Left ventricle myocardium inferior (tissue), 1 donor: ENCODE data around the gene FRMD6. TPM values are rescaled to one million over a fixed set of nuclear protein-coding genes. Genes with fewer than 3 reads are reported as not detected.

Source experiments
- DNase-seq: peaks from one replicate; pipeline ENCODE4 v3.0.0-alpha.2; 2020
- H3K27ac ChIP-seq: fragments of 200-600 bp; replicated peaks from 2 replicates; pipeline ENCODE4 v1.8.0; 2021
- H3K27me3 ChIP-seq: fragments of 200-600 bp; 2 replicates; pipeline ENCODE4 v1.8.0; 2021; ENCODE audit warnings: low read depth
- H3K36me3 ChIP-seq: fragments of 200-600 bp; 2 replicates; pipeline ENCODE4 v1.8.0; 2021
- H3K4me1 ChIP-seq: fragments of 200-600 bp; 2 replicates; pipeline ENCODE4 v1.8.0; 2021
- H3K4me3 ChIP-seq: fragments of 200-600 bp; 2 replicates; pipeline ENCODE4 v1.8.0; 2021; ENCODE audit warnings: mild to moderate bottlenecking, moderate library complexity
- H3K9me3 ChIP-seq: fragments of 200-600 bp; replicated peaks from 2 replicates; pipeline ENCODE4 v1.8.0; 2021
- intact Hi-C: fragments of 100-400 bp; cut with micrococcal nuclease; formaldehyde crosslinking; loops from one replicate; pipeline ENCODE4 v1.11.0; 2022
- total RNA-seq: library from RNA; stranded (reverse); fragmentation: NEBNext Ultra II Directional; extraction: Animal tissue kit (Norgen Biotek cat#: 25700); gene quantifications from one replicate; pipeline ENCODE4 v1.2.1, GENCODE V29; 2021
- TF ChIP-seq, protein P1 (sequence below): fragments of 200-600 bp; IDR thresholded peaks from 2 replicates; pipeline ENCODE4 v1.8.0; 2021; ENCODE audit warnings: antibody characterized with exemption, mild to moderate bottlenecking, borderline replicate concordance
- donor health status: DM: no; HTN: yes; CAD: no; lungs with severe emphysema.

The FRMD6 gene
- total RNA-seq, 1 donor from 2014 or later = 7.7 TPM

DNA sequence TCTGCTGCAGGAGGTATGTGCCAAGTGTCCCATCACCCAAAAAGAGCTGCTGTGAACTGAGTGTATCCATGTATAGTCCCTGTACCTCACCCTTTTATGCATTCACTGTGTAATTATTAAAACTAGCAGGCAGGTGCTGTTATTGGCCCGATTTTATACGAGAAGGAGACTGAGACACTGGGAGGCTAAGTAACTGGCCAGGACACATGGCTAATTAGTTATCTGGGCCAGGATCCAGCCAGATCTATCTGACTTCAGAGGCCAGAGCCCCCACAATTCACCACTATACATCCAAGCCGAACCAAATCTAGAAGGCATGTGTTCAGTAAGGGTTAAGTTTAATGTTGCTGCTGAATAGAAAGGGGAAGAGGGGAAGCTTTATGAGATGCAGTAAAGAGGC, 73.4 kb downstream of the FRMD6 start:
- intact Hi-C loops = no loop called here
- TF ChIP-seq, protein P1, sequence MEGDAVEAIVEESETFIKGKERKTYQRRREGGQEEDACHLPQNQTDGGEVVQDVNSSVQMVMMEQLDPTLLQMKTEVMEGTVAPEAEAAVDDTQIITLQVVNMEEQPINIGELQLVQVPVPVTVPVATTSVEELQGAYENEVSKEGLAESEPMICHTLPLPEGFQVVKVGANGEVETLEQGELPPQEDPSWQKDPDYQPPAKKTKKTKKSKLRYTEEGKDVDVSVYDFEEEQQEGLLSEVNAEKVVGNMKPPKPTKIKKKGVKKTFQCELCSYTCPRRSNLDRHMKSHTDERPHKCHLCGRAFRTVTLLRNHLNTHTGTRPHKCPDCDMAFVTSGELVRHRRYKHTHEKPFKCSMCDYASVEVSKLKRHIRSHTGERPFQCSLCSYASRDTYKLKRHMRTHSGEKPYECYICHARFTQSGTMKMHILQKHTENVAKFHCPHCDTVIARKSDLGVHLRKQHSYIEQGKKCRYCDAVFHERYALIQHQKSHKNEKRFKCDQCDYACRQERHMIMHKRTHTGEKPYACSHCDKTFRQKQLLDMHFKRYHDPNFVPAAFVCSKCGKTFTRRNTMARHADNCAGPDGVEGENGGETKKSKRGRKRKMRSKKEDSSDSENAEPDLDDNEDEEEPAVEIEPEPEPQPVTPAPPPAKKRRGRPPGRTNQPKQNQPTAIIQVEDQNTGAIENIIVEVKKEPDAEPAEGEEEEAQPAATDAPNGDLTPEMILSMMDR = no peak
- H3K27me3 ChIP-seq = no peaks in the 10 kb centered on the region
- no peaks in the 10 kb centered on the region for H3K4me1 ChIP-seq
- no peak overlapping the region for H3K27ac ChIP-seq
- peaks cover 79% of the 10 kb centered on the region for H3K36me3 ChIP-seq
- H3K4me3 ChIP-seq = no peak overlapping the region
- no peaks in the 10 kb centered on the region for H3K9me3 ChIP-seq
- DNase-seq = no peak

GRCh38 chr14:51726166-51726899, 74.6 kb downstream of the FRMD6 start:
- no peaks in the 10 kb centered on the region for H3K27me3 ChIP-seq
- DNase-seq = no peak
- peaks cover 66% of the 10 kb centered on the region for H3K36me3 ChIP-seq
- H3K4me1 ChIP-seq = no peaks in the 10 kb centered on the region
- H3K4me3 ChIP-seq = no peak overlapping the region
- intact Hi-C loops = no loop called here
- no peak overlapping the region for H3K27ac ChIP-seq
- TF ChIP-seq, protein P1 = no peak
- H3K9me3 ChIP-seq = no peaks in the 10 kb centered on the region

DNA sequence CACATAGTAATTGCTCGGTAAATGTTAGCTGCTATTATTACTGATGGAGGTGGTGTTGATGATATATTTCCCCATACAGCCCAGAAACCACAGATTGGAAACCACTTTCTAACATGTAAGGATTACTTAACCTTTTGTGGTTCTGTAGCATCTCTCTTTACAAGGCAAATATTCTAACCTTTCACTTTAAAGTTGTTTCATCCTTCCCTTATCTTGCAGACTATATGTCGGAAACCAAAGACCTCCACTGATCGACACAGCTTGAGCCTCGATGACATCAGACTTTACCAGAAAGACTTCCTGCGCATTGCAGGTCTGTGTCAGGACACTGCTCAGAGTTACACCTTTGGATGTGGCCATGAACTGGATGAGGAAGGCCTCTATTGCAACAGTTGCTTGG, 75.8 kb downstream of the FRMD6 start:
- no peak overlapping the region for H3K27ac ChIP-seq
- H3K27me3 ChIP-seq = no peaks in the 10 kb centered on the region
- H3K36me3 ChIP-seq = peaks cover 57% of the 10 kb centered on the region
- no peaks in the 10 kb centered on the region for H3K9me3 ChIP-seq
- no peak for DNase-seq
- TF ChIP-seq, protein P1 = no peak
- H3K4me3 ChIP-seq = no peak overlapping the region
- intact Hi-C loops = no loop called here
- H3K4me1 ChIP-seq = no peaks in the 10 kb centered on the region

DNA sequence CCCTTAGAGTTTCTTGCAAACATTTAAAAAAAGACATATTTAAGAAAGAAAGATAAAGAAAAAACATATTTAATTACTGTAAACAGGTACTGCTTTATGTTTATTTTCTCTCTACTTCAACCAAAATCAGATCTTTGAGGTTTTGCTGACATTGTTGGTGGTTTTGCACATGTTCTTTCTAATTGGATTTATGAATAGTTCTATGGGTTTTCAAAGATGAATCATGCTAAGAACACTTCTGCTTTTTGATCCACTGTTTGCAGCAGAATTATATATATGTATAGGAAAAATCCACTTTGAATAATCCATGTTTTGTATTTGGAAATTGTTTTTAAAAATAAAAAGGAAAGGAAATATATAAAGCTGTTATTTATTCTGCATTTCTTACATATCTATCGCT, 78.4 kb downstream of the FRMD6 start:
- Histone ChIP-seq H3K9me3 (no peaks in the 10 kb centered on the region), H3K27ac (no peak overlapping the region), H3K4me1 (no peaks in the 10 kb centered on the region), H3K27me3 (no peaks in the 10 kb centered on the region), H3K36me3 (peaks cover 40% of the 10 kb centered on the region), H3K4me3 (no peak overlapping the region)
- TF ChIP-seq, protein P1 = no peak
- intact Hi-C loops = no loop called here
- no peak for DNase-seq

DNA sequence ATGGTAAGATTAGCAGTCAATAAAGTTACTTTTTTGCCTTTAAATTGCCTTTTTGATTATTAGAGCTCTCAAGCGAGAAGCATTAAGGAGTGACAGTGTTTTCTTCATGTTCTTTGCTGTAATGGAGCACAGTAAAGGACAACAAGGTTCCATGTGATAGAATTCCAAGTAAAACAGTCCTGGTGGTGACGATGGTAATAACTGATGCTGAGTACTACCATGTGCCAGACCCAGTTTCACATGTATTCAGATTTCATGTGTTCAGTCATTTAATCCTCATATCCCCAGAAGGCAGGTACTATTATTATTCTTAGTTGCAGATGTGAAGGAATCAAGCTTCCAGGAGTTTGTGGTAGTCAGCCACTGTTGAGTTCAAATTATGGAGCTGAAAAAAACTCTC, 79.0 kb downstream of the FRMD6 start:
- Histone ChIP-seq H3K9me3 (no peaks in the 10 kb centered on the region), H3K27ac (no peak overlapping the region), H3K27me3 (no peaks in the 10 kb centered on the region), H3K4me3 (no peak overlapping the region), H3K4me1 (no peaks in the 10 kb centered on the region), H3K36me3 (peaks cover 35% of the 10 kb centered on the region)
- no peak for DNase-seq
- intact Hi-C loops = no loop called here
- TF ChIP-seq, protein P1 = no peak
